K562 (cell line): ENCODE results near the gene HARS1. TPM values are rescaled to one million over a fixed set of nuclear protein-coding genes. Genes with fewer than 3 reads are reported as not detected.
A peak's percentile ranks its signal among the peaks of the same experiment; 100 is the strongest.

ENCODE experiments used
- BRCA1 ChIP-seq, 2 experiments: fragments of 450-650 bp in 1 of 2; sonication (generic) in 1 of 2; formaldehyde crosslinking in 1 of 2; IDR thresholded peaks; 2 replicates each; pipeline versions ENCODE4 v1.5.0 to v1.6.1; 2017 to 2020; ENCODE audit warnings: mild to moderate bottlenecking in 1 of 2, missing genetic modification reagents in 1 of 2
- CC2D1A ChIP-seq: fragments of 450-650 bp; IDR thresholded peaks from 2 replicates; pipeline ENCODE4 v1.6.1; 2017; ENCODE audit warnings: mild to moderate bottlenecking
- KHSRP ChIP-seq: fragments of 450-650 bp; IDR thresholded peaks from 2 replicates; pipeline ENCODE4 v1.6.1; 2017
- NR1H2 ChIP-seq: sonication (generic); formaldehyde crosslinking; IDR thresholded peaks from 2 replicates; pipeline ENCODE4 v1.4.0; 2020; ENCODE audit warnings: mild to moderate bottlenecking, missing genetic modification reagents
- POLR2G ChIP-seq: fragments of 200-400 bp; formaldehyde crosslinking; IDR thresholded peaks from 2 replicates; pipeline ENCODE4 v1.6.1; 2017; ENCODE audit warnings: low read depth, mild to moderate bottlenecking, antibody characterized with exemption, low read length, moderate library complexity
- RBBP5 ChIP-seq: fragments of 200-600 bp; sonication (generic); IDR thresholded peaks from 2 replicates; pipeline ENCODE4 v1.6.1; 2012; ENCODE audit warnings: borderline replicate concordance, mild to moderate bottlenecking, low read length, control low read depth, inconsistent platforms; ENCODE audit not compliant: insufficient read depth, poor library complexity, severe bottlenecking
- SRSF3 ChIP-seq: fragments of 200-400 bp; formaldehyde crosslinking; IDR thresholded peaks from 2 replicates; pipeline ENCODE4 v1.6.1; 2016; ENCODE audit warnings: mild to moderate bottlenecking, low read length, moderate library complexity; ENCODE audit not compliant: insufficient read depth
- SUPT5H ChIP-seq: fragments of 450-650 bp; IDR thresholded peaks from 2 replicates; pipeline ENCODE4 v1.6.1; 2016
- ZBED1 ChIP-seq: IDR thresholded peaks from 2 replicates; pipeline ENCODE4 v1.6.1; 2014
- polyA plus RNA-seq, 8 experiments: library from polyadenylated mRNA; depleted of rRNA in 4 of 8; stranded (reverse) in 5 of 8; unstranded in 3 of 8; fragments of >200 nt; fragmentation: Nextera tagmentation in 2 of 8; fragmentation: Illumina TruSeq in 1 of 8; extraction: Ambion mirVana in 2 of 8; extraction: Trizol in 1 of 8; gene quantifications; 2 replicates each; pipeline versions ENCODE4 v1.2.1 to v1.2.3, GENCODE V29; 2011 to 2014; ENCODE audit warnings: inconsistent platforms in 1 of 8, missing spikeins in 1 of 8
- total RNA-seq, 7 experiments: library from RNA; depleted of rRNA in 6 of 7; stranded (reverse); fragments of >200 nt in 6 of 7; fragmentation: Illumina TruSeq in 2 of 7; extraction: Trizol in 2 of 7; gene quantifications; 2 replicates each; pipeline versions ENCODE4 v1.2.1 to v1.2.3, GENCODE V29; 2011 to 2021; ENCODE audit warnings: low replicate concordance in 1 of 7
- TF ChIP-seq, protein P1 (sequence below): fragments of 250-450 bp; sonication (Bioruptor Pico); IDR thresholded peaks from 2 replicates; pipeline ENCODE4 v1.4.0; 2020; ENCODE audit warnings: mild to moderate bottlenecking
- TF ChIP-seq, protein P2 (sequence below): fragments of 450-650 bp; IDR thresholded peaks from 2 replicates; pipeline ENCODE4 v1.7.0; 2016; ENCODE audit warnings: borderline replicate concordance
- TF ChIP-seq, protein P3 (sequence below): sonication (generic); IDR thresholded peaks from 2 replicates; pipeline ENCODE4 v1.6.1; 2016
- TF ChIP-seq, protein P4 (sequence below): IDR thresholded peaks from 2 replicates; pipeline ENCODE4 v1.6.1; 2016; ENCODE audit warnings: missing genetic modification characterization, missing compliant biosample characterization
- TF ChIP-seq, protein P5 (sequence below): fragments of 450-650 bp; IDR thresholded peaks from 2 replicates; pipeline ENCODE4 v1.6.1; 2017; ENCODE audit warnings: mild to moderate bottlenecking, moderate library complexity
- TF ChIP-seq, protein P6 (sequence below): fragments of 450-650 bp; formaldehyde crosslinking; IDR thresholded peaks from 2 replicates; pipeline ENCODE4 v1.4.0; 2020; ENCODE audit warnings: mild to moderate bottlenecking
- TF ChIP-seq, protein P7 (sequence below): IDR thresholded peaks from 2 replicates; pipeline ENCODE4 v1.6.1; 2011; ENCODE audit warnings: borderline replicate concordance, low read depth, mild to moderate bottlenecking, moderate library complexity, low read length; ENCODE audit not compliant: insufficient read depth, poor library complexity, severe bottlenecking

The HARS1 gene
- total and polyA plus RNA-seq, 9 of the 15 experiments (the other 6 are each of a cell fraction or from before 2014, with no cell fraction given): 13.5 to 88.5 (median 75.2) TPM

DNA sequence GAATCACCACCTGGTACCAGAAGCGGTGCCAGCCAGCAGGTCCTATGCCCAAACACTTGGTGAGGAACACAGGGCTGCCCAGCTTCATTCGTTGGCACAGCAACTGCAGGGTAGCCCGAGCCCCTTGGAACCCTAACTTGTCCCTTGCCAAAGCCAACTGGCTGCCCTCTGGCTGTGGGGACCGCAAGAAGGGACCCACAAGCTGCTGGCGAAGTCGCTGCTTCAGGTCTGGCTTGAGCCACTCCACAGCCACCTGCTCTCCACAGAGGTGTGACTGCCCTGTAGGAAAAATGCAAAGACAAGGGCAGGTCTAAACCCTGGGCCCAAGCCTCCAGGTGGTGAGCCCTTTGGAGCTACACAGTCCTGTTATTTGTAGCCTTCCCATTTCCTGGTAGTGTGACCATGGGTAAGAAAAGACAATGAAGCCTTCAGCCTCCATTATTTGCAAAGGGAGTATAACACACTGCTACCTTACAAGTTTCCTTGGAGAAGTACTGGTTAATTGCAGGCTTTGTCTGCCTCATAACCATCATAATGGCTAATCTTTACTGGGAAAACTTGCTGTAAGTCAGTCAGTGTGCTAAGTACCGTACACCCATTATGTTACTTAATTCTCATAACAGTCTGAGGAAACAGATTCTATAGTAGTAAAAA is 19.6 kb downstream of the HARS1 start (continued):
- TF ChIP-seq, protein P1, sequence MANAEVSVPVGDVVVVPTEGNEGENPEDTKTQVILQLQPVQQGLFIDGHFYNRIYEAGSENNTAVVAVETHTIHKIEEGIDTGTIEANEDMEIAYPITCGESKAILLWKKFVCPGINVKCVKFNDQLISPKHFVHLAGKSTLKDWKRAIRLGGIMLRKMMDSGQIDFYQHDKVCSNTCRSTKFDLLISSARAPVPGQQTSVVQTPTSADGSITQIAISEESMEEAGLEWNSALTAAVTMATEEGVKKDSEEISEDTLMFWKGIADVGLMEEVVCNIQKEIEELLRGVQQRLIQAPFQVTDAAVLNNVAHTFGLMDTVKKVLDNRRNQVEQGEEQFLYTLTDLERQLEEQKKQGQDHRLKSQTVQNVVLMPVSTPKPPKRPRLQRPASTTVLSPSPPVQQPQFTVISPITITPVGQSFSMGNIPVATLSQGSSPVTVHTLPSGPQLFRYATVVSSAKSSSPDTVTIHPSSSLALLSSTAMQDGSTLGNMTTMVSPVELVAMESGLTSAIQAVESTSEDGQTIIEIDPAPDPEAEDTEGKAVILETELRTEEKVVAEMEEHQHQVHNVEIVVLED (CRISPR knock-in tag): no peak
- TF ChIP-seq KHSRP (no peak), RBBP5 (no peak), SRSF3 (no peak), NR1H2 (no peak), CC2D1A (no peak), POLR2G (0 out of 2 replicates have a peak, but pooled peaks have one; percentile 49), SUPT5H (0 out of 2 replicates have a peak, but pooled peaks have one; percentile 42), ZBED1 (no peak), BRCA1 (IDR thresholded peaks at IDR 0.05) (no peak), BRCA1 (CRISPR knock-in tag; IDR thresholded peaks at IDR 0.05) (no peak)
- TF ChIP-seq, protein P2, sequence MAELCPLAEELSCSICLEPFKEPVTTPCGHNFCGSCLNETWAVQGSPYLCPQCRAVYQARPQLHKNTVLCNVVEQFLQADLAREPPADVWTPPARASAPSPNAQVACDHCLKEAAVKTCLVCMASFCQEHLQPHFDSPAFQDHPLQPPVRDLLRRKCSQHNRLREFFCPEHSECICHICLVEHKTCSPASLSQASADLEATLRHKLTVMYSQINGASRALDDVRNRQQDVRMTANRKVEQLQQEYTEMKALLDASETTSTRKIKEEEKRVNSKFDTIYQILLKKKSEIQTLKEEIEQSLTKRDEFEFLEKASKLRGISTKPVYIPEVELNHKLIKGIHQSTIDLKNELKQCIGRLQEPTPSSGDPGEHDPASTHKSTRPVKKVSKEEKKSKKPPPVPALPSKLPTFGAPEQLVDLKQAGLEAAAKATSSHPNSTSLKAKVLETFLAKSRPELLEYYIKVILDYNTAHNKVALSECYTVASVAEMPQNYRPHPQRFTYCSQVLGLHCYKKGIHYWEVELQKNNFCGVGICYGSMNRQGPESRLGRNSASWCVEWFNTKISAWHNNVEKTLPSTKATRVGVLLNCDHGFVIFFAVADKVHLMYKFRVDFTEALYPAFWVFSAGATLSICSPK: no peak
- TF ChIP-seq, protein P3, sequence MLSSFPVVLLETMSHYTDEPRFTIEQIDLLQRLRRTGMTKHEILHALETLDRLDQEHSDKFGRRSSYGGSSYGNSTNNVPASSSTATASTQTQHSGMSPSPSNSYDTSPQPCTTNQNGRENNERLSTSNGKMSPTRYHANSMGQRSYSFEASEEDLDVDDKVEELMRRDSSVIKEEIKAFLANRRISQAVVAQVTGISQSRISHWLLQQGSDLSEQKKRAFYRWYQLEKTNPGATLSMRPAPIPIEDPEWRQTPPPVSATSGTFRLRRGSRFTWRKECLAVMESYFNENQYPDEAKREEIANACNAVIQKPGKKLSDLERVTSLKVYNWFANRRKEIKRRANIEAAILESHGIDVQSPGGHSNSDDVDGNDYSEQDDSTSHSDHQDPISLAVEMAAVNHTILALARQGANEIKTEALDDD: no peak
- TF ChIP-seq, protein P4, sequence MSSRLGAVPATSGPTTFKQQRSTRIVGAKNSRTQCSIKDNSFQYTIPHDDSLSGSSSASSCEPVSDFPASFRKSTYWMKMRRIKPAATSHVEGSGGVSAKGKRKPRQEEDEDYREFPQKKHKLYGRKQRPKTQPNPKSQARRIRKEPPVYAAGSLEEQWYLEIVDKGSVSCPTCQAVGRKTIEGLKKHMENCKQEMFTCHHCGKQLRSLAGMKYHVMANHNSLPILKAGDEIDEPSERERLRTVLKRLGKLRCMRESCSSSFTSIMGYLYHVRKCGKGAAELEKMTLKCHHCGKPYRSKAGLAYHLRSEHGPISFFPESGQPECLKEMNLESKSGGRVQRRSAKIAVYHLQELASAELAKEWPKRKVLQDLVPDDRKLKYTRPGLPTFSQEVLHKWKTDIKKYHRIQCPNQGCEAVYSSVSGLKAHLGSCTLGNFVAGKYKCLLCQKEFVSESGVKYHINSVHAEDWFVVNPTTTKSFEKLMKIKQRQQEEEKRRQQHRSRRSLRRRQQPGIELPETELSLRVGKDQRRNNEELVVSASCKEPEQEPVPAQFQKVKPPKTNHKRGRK (tag): no peak
- TF ChIP-seq, protein P5, sequence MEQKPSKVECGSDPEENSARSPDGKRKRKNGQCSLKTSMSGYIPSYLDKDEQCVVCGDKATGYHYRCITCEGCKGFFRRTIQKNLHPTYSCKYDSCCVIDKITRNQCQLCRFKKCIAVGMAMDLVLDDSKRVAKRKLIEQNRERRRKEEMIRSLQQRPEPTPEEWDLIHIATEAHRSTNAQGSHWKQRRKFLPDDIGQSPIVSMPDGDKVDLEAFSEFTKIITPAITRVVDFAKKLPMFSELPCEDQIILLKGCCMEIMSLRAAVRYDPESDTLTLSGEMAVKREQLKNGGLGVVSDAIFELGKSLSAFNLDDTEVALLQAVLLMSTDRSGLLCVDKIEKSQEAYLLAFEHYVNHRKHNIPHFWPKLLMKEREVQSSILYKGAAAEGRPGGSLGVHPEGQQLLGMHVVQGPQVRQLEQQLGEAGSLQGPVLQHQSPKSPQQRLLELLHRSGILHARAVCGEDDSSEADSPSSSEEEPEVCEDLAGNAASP: no peak
- TF ChIP-seq, protein P6, sequence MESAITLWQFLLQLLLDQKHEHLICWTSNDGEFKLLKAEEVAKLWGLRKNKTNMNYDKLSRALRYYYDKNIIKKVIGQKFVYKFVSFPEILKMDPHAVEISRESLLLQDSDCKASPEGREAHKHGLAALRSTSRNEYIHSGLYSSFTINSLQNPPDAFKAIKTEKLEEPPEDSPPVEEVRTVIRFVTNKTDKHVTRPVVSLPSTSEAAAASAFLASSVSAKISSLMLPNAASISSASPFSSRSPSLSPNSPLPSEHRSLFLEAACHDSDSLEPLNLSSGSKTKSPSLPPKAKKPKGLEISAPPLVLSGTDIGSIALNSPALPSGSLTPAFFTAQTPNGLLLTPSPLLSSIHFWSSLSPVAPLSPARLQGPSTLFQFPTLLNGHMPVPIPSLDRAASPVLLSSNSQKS (CRISPR knock-in tag): no peak
- TF ChIP-seq, protein P7, sequence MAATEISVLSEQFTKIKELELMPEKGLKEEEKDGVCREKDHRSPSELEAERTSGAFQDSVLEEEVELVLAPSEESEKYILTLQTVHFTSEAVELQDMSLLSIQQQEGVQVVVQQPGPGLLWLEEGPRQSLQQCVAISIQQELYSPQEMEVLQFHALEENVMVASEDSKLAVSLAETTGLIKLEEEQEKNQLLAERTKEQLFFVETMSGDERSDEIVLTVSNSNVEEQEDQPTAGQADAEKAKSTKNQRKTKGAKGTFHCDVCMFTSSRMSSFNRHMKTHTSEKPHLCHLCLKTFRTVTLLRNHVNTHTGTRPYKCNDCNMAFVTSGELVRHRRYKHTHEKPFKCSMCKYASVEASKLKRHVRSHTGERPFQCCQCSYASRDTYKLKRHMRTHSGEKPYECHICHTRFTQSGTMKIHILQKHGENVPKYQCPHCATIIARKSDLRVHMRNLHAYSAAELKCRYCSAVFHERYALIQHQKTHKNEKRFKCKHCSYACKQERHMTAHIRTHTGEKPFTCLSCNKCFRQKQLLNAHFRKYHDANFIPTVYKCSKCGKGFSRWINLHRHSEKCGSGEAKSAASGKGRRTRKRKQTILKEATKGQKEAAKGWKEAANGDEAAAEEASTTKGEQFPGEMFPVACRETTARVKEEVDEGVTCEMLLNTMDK: no peak
